PC-3 (cell line): Measurements from ENCODE around the gene UBQLN4.

ENCODE experiments used
- CTCF ChIP-seq: fragments of 300-600 bp; sonication (generic); conservative IDR thresholded peaks from 2 replicates; pipeline ENCODE4 v1.5.1; 2017; ENCODE audit warnings: antibody characterized with exemption, low read depth, mild to moderate bottlenecking, low read length
- EZH2phosphoT487 ChIP-seq: fragments of 300-600 bp; sonication (generic); IDR thresholded peaks from 2 replicates; pipeline ENCODE4 v1.6.1; 2018; ENCODE audit warnings: mild to moderate bottlenecking, antibody characterized with exemption, low read length, borderline replicate concordance

DNA sequence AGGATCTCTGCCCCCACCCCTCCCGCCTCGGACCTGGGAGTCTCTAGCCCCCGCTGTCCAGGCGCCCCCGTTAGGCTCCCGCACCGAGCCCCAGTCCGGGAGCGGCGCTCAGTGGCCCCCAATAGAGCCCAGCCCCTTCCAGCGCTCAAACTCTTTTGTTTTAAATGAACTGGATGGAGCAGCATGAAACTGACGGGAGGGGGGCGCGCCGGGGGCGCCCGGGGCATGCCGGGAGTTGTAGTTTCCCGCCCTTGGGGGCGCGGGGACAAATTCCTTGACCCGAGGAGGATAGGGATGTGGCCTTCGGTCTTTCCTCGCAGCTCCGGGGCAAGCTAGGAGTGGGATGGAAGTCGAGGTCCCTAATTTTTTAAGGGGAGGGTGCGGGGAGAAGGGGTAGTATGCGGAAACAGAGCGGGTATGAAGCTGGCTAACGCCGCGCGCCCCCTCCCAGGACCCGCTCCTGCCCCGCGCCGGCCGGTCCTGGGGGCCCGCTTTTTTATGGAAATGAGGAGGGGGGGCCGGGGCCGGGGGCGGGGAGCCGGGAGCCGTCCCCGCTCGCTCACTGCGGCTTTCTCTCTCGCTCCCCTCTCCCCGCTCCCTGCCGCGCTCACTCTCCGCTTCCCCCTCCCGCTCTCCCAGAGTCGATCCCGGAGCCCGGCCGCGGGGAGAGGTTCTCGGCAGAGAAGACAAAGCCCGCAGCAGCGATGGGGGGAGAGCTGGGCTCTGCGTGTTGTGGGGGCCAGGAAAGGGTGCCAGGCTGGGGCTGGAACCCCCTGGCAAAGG is 28.9 kb upstream of the UBQLN4 start, which contains the start of gene MEX3A:
- no peak for TF ChIP-seq CTCF
- TF ChIP-seq EZH2phosphoT487 = no peak
